Muscle of leg (tissue), 11 donors: ENCODE measurements around the gene PHYH. TPM values are rescaled to one million over a fixed set of nuclear protein-coding genes. Genes with fewer than 3 reads are reported as not detected.
"Not testable (repeated sequence)": the region's sequence is repeated elsewhere in the genome, so short reads cannot be mapped to it uniquely, and the experiment has no call there.

ENCODE experiments used
- DNase-seq: peaks from one replicate; pipeline ENCODE4 v3.0.0; 2013
- H3K27ac ChIP-seq: one replicate; pipeline ENCODE4 v1.5.1; 2013; ENCODE audit warnings: mild to moderate bottlenecking, low read length, control low read depth
- H3K27me3 ChIP-seq: one replicate; pipeline ENCODE4 v1.6.1; 2013; ENCODE audit warnings: low read length; ENCODE audit not compliant: control insufficient read depth, insufficient read depth
- H3K36me3 ChIP-seq: one replicate; pipeline ENCODE4 v1.6.1; 2013; ENCODE audit warnings: low read length; ENCODE audit not compliant: control insufficient read depth, insufficient read depth
- H3K4me1 ChIP-seq: one replicate; pipeline ENCODE4 v1.6.1; 2013; ENCODE audit warnings: low read length; ENCODE audit not compliant: control insufficient read depth, insufficient read depth
- H3K4me3 ChIP-seq: one replicate; pipeline ENCODE4 v1.5.1; 2013; ENCODE audit warnings: low read length, control low read depth
- H3K9me3 ChIP-seq: replicated peaks from 2 replicates; pipeline ENCODE4 v1.6.1; 2013; ENCODE audit warnings: low read depth, low read length; ENCODE audit not compliant: control insufficient read depth
- WGBS: methylation state at CpG from one replicate; pipeline ENCODE4 v1.1.5; 2013; ENCODE audit warnings: missing lambda C conversion rate; ENCODE audit not compliant: insufficient coverage; 5-methylcytosine and 5-hydroxymethylcytosine counted together
- polyA plus RNA-seq, 8 donors: library from polyadenylated mRNA; unstranded; fragments of 120-200 nt; gene quantifications; one replicate each; pipeline versions ENCODE4 v1.2.1 to v1.2.3, GENCODE V29; 2013; ENCODE audit warnings: inconsistent platforms in 1 of 8, low replicate concordance in 1 of 8; ENCODE audit not compliant: insufficient read length in 8 of 8, insufficient read depth in 1 of 8
- total RNA-seq: library from RNA; stranded (reverse); fragments of 120-200 nt; gene quantifications from one replicate; pipeline ENCODE4 v1.2.4, GENCODE V29; 2013

PHYH gene
- total and polyA plus RNA-seq, 9 donors = 28.4 to 43.2 (median 34.6) TPM

DNA sequence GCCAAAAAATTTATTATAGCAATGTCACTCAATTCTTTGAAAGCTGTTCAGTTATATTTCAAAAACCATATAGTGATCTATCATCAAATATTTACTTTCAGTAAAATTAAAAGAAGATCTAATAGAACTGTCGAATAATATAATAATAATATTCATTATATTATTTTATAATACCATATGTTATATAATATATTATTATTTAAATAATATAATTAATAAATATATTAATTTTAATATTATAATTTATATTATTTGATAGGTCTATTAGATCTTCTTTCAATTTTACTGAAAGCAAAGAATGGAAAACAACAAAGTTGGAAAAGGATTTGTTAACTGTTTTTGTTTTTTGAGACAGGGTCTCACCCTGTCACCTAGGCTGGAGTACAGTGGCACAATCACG is 43.2 kb downstream of the PHYH start:
- Histone ChIP-seq H3K9me3 (no peaks in the 10 kb centered on the region), H3K4me3 (no peak overlapping the region), H3K4me1 (no peaks in the 10 kb centered on the region), H3K27ac (no peak overlapping the region), H3K27me3 (no peaks in the 10 kb centered on the region), H3K36me3 (no peaks in the 10 kb centered on the region)
- no peak for DNase-seq
- WGBS = no CpG with 5 or more reads among the region's 2 CpGs

DNA sequence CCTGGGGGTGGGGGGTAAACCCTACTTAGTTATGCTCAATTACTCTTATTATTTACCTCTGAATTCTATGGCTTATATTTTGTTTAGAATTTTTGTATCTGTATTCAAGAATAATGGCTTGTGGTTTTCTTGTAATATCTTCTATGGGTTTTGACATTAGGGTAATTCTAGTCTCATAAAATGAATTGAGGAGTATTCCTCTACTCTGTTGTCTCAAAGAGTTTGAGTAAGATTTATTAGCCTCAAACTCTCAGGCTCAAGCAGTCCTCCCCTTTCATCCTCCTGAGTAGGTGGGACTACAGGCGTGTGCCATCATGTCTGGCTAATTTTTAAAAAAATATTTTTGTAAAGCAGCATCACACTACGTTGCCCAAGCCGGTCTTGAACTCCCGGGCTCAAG is 46.1 kb downstream of the PHYH start:
- Histone ChIP-seq H3K27me3 (no peaks in the 10 kb centered on the region), H3K4me3 (no peak overlapping the region), H3K36me3 (no peaks in the 10 kb centered on the region), H3K4me1 (no peaks in the 10 kb centered on the region), H3K27ac (no peak overlapping the region), H3K9me3 (no peaks in the 10 kb centered on the region)
- WGBS = 67% methylated on average over 3 of the region's 4 CpGs
- DNase-seq = no peak

DNA sequence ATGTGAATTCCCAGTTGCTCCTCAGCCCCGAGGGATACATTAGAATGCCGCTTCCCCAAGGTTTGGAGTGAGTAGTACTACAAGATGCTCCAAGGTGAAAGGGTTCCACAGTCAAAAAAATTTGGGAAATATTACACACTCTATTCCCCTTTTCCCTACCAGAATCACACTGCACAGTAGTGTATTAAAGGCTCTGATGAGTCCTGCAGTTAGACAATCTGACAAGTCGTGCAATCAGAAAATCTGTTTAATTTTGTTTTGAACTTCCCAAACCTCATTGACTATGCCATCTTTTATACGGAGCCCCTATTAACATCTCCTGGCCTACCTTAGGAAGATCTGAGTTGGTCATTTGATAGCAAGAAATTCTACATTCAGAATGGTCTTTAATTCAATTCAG is 52.1 kb downstream of the PHYH start:
- no peak for DNase-seq
- H3K4me1 ChIP-seq = no peaks in the 10 kb centered on the region
- H3K9me3 ChIP-seq = no peaks in the 10 kb centered on the region
- H3K4me3 ChIP-seq = no peak overlapping the region
- no peaks in the 10 kb centered on the region for H3K36me3 ChIP-seq
- no CpG with 5 or more reads among the region's 4 CpGs for WGBS
- no peaks in the 10 kb centered on the region for H3K27me3 ChIP-seq
- H3K27ac ChIP-seq = no peak overlapping the region

DNA sequence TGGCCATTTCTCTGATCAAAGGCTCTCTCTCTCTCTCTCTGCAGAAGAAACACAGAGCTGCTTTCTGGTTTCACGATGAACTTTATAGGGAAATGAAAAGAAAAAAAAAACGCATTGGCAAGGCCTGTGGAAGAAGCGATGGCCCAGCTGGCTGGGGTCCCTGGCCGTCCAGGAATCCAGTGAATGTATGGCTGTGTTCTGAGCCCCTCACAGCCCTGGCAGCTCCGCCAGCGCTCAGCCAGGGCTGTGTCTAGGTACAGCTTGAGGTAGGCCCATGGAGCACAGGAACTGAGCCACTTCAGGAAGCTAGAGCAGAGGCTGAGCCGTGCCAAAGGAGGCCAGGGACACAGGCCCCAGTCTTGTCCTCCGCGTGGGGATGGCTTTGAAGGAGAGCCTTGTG is 52.6 kb downstream of the PHYH start:
- H3K4me3 ChIP-seq = no peak overlapping the region
- DNase-seq = peak; percentile 68
- WGBS = 29% methylated on average over 3 of the region's 9 CpGs

DNA sequence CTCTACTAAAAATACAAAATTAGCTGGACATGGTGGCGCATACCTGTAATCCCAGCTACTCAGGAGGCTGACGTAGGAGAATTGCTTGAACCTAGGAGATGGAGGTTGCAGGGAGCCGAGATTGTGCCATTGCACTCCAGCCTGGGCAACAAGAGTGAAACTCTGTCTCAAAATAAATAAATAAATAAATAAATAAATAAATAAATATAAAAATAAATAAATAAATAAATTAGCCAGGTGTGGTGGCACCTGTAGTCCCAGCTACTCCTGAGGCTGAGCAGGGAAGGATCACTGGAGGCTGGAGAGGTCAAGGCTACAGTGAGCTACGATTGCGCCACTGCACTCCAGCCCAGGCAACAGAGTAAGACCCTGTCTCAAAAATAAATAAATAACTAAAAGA is 57.6 kb downstream of the PHYH start:
- H3K4me3 ChIP-seq, H3K27ac ChIP-seq, H3K27me3 ChIP-seq, DNase-seq, H3K4me1 ChIP-seq, H3K9me3 ChIP-seq, H3K36me3 ChIP-seq: not testable (repeated sequence)
- no CpG with 5 or more reads among the region's 5 CpGs for WGBS

More for the DNA sequence above, 52.6 kb downstream of the PHYH start:
- Histone ChIP-seq H3K36me3 (no peaks in the 10 kb centered on the region), H3K9me3 (no peaks in the 10 kb centered on the region), H3K4me1 (no peaks in the 10 kb centered on the region), H3K27me3 (no peaks in the 10 kb centered on the region), H3K27ac (no peak overlapping the region)

DNA sequence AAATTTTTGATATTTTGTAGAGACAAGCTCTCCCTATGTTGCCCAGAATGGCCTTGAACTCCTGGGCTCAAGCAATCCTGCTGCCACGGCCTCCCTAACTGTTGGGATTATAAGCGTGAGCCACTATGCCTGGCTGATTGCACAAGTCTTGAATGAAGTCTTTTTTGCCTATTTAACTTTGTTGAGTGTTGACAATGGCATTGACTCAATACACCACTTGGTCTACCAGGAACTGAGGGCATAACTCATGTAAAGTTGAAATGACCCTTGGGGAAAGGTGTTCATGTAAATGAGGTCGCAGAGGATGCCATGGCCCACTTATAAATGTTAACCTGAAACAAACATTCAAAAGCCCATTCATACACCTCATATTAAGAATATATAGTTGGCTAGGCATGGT is 58.3 kb downstream of the PHYH start:
- H3K4me3 ChIP-seq = no peak overlapping the region
- no peaks in the 10 kb centered on the region for H3K9me3 ChIP-seq
- no peaks in the 10 kb centered on the region for H3K27me3 ChIP-seq
- no peaks in the 10 kb centered on the region for H3K36me3 ChIP-seq
- H3K4me1 ChIP-seq = no peaks in the 10 kb centered on the region
- H3K27ac ChIP-seq = no peak overlapping the region
- WGBS = no CpG with 5 or more reads among the region's 3 CpGs
- no peak for DNase-seq

DNA sequence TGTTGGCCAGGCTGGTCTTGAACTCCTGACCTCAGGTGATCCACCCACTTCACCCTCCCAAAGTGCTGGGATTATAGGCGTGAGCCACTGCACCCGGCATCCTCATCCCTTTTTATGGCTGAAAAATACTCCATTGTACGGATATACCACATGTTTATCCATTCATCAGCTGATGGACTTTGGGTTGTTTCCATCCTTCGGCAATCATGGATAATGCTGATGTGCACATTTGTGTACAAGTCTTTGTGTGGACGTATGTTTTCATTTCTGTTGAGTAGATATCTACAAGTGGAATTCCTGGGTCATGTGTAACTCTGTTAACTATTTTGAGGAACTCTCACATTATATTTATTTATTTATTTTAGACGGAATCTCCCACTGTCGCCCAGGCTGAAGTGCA is 59.9 kb downstream of the PHYH start:
- Histone ChIP-seq H3K27me3 (no peaks in the 10 kb centered on the region), H3K9me3 (no peaks in the 10 kb centered on the region), H3K27ac (no peak overlapping the region), H3K4me3 (no peak overlapping the region), H3K36me3 (no peaks in the 10 kb centered on the region), H3K4me1 (no peaks in the 10 kb centered on the region)
- no peak for DNase-seq
- whole genome bisulfite sequencing = no CpG with 5 or more reads among the region's 7 CpGs

DNA sequence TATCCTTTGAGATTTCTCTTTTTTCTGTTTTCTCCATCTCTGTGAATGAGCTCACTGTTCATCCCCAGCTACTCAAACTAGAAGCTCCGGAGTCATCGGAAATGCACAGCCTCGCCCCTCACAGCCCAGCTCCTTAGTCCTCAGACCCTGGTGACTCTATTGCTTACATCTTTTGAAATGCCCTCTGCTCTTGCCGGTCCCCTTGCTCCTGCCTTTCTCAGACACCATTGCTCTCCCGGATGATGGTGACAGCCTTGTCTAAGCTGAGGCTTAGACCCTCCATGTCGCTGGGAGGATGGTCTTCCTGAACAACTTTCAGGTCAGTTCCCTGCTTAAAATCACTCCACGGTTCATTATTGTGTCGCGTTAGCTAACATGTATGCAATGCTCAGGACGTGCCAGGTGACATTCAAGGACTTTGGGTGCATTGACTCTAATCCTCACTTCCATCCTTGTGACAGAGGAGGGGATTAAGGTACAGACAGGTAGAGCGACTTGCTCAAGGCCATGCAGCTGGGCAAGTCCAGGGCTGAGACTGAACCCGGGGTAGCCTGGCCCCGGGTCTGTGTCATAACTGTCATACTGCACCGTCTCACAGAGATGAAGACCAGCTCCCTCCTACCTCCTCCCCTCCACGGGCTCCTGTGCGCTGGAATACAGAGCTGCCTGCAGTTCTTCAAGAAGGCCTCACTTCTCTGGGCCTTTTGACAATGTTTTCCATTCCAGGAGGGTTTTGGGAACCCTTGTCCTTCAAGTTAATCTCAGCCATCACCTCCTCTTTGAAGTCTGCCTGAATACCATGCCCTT is 61.4 kb downstream of the PHYH start:
- 67% methylated on average over 14 of the region's 16 CpGs for WGBS
- no peak for DNase-seq
- Histone ChIP-seq H3K27me3 (no peaks in the 10 kb centered on the region), H3K9me3 (no peaks in the 10 kb centered on the region), H3K36me3 (no peaks in the 10 kb centered on the region), H3K27ac (no peak overlapping the region), H3K4me1 (no peaks in the 10 kb centered on the region), H3K4me3 (no peak overlapping the region)

DNA sequence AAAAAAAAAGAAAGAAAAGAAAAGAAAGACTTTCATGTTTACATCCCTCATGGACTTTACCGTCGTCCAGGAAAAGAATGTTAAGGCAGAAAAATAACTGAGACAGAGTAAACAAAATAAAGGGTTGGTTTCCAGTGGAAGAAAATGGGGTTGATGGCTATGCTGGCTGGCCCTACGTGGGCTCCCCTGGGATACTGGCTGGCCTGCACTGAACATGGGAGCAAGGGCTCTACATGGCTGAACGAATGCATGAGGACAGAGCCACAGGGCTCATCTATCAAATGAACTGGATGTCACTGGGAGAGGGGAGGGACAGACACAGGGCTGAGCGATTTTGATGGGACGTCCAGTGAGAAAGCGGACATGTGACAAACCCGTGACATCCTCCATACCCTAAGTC is 63.2 kb downstream of the PHYH start:
- H3K36me3 ChIP-seq = no peaks in the 10 kb centered on the region
- H3K4me1 ChIP-seq = no peaks in the 10 kb centered on the region
- H3K9me3 ChIP-seq = no peaks in the 10 kb centered on the region
- WGBS = 65% methylated on average over 8 of the region's 8 CpGs
- no peak for DNase-seq
- H3K4me3 ChIP-seq = no peak overlapping the region
- H3K27ac ChIP-seq = no peak overlapping the region
- no peaks in the 10 kb centered on the region for H3K27me3 ChIP-seq

DNA sequence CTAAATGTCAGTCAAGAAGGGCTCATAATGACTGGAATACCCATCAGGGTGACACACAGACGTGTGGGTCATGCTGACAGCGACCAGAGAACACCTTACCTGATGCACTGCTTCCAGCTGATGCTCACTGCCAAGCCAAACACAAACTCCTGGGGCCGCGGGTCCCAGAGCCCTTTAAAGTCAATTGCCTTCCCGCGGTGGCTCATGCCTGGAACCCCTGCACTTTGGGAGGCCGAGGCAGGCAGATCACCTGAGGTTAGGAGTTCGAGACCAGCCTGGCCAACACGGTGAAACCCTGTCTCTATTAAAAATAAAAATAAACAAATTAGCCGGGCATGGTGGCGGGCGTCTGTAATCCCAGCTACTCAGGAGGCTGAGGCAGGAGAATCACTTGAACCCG is 65.1 kb downstream of the PHYH start:
- not testable (repeated sequence) for H3K4me1 ChIP-seq, H3K36me3 ChIP-seq, H3K9me3 ChIP-seq, H3K27ac ChIP-seq, H3K4me3 ChIP-seq, DNase-seq, H3K27me3 ChIP-seq
- WGBS = 96% methylated on average over 4 of the region's 13 CpGs

DNA sequence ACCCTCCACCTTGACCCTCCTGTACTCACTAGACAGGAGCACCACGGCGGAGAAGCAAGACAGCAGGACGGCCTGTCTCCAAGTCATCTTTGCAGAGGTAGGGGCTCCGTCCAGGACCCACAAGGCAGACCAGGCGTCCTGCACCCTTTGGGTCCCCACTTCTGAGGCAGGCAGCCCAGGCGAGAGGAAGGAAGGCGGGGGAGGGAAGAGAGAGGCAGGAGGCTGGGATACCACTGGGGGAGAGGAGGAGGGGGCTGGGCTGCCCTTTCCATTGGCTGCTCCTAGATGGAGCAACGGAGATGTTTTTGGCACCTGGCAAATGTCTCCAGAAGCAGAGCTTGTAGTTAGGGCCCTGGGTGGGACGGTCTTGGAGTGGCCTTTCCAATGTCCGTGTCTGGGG is 65.7 kb downstream of the PHYH start, which contains the start of gene UCMA:
Gene UCMA (minus strand): TSS at position 203 of the 400 bp plus-strand sequence. CDS start 116 bp downstream, at position 87.
- 34% methylated on average over 10 of the region's 10 CpGs for WGBS
- no peak within 1 kb of the TSS for H3K4me3 ChIP-seq
- DNase-seq = peak; percentile 58
- no peaks in the 10 kb centered on the region for H3K4me1 ChIP-seq
- H3K36me3 ChIP-seq = no peaks in the 10 kb centered on the region
- no peak within 1 kb of the TSS for H3K27ac ChIP-seq
- H3K27me3 ChIP-seq = peaks cover 3% of the 10 kb centered on the region
- H3K9me3 ChIP-seq = no peaks in the 10 kb centered on the region
